HG03108 (cell line): ENCODE results near the gene ADH6.
"Not testable (repeated sequence)": the region's sequence is repeated elsewhere in the genome, so short reads cannot be mapped to it uniquely, and the experiment has no call there.

Experiments
- ATAC-seq: cut with Tn5 transposase; IDR thresholded peaks from one replicate; pipeline ENCODE4 v1.9.1; 2021; ENCODE audit warnings: moderate library complexity; ENCODE audit not compliant: unreplicated experiment

Gene ADH6

DNA sequence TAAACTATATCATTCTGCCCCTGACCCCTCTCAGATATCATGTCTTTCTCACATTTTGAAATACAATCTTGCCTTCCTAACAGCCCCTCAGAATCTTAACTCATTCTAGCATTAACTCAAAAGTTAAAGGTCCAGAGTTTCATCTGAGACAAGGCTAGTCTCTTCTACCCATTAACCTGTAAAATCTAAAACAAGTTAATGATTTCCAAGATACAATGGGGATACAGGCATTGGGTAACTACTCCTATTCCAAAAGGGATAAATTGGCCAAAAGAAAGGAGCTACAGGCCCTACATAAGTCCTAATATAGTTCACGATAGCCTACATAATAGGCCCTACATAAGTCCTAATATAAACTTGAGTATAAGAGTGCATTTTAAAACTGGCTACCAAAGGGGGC lies 18.9 kb downstream of the ADH6 start:
- ATAC-seq: no peak

DNA sequence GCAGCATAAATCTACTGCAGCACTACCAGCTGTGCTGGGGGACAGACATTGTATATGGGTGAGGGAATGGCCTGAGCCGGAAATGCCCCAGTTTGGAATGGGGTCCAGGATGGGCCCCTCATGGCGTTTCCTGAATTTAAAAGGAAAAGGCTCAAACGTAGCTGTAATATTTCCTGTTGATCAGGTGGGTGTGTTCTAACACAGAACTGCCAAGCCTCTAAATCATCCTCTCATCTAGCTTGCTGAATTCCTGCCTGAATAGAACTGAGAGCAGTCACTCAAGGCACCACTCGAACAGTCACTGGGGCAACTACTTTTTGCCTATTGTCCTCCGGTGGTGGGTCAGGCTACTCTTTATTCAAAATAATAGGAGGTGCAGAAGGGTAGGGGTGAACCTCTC lies 28.7 kb downstream of the ADH6 start:
- ATAC-seq: no peak

DNA sequence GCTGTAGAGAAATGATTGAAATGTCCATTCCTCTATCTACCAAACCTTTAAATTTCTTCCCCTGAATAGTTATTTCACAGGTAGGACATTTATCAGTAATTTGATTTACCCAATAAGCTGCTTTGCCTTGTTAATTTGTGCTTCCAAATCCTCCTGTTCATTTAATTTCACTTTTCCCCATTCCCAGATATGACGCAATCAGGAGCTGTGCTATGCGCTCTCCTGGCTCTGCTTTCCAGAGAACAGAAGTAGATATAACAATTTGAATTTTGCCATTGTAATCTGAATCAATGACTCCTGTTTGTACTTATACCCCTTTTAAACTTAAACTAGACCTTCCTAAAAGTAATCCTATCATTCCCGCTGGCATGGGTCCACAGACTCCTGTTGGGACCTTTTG lies 29.1 kb downstream of the ADH6 start:
- ATAC-seq: not testable (repeated sequence)

DNA sequence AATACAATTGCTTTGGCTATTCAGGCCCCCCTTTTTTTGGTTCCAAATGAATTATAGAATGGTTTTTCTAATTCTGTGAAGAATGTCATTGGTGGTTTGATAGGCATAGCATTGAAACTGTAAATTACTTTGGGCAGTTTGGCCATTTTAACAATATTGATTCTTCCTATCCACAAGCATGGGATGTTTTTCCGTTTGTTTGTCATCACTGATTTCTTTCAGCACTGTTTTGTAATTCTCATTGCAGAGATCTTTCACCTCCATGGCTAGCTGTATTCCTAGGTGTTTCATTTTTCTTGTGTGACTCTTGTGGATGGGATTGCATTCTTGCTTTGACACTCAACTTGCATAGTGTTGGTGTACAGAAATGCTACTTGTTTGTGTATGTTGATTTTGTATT lies 33.0 kb downstream of the ADH6 start:
- no peak for ATAC-seq

DNA sequence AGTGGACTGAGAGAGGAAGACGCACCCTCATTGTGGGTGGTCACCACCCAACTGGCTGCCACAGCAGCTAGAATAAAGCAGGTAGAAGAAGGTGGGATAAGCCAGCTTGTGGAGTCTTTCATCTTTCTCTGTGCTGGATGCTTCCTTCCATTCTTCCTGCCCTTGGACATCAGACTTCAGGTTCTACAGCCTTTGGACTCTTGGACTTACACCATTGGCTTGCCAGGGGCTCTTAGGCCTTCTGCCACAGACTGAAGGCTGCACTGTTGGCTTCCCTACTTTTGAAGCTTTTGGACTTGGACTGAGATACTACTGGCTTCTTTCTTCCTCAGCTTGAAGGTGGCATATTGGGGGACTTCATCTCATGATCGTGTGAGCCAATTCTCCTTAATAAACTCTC lies 33.5 kb downstream of the ADH6 start:
- no peak for ATAC-seq

DNA sequence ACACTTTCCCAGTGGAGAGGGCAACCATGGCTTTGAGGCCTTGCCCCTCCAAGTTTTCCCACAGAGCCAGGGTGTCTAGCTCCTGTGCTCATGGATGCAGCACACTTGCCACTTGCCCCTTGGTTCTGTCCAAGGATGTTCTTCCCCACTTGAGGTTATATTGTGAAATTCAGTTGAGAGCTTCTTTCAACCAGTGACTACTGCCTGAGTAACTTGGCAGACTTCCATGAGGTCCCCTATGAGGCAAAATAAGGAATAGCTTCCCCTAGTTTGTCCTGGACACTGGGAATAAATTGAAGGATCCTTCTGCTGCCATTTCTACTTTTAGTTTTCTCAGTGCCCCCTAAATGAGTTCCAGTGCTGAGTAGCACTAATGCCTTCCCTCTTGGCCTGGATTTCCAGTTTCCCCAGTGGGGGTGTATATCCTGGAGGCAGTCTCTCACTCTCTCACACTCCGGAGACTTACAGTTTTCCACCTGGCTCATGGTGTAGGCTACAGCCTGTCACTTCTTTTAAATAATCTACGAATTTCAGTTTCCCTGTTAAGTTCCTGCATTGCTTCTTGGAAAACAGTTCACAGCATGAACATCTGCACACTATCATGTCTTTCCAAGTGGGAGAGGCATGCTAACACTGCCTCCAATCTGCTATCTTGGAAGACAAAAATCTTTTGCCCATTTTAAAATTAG lies 38.5 kb downstream of the ADH6 start:
- ATAC-seq: no peak

DNA sequence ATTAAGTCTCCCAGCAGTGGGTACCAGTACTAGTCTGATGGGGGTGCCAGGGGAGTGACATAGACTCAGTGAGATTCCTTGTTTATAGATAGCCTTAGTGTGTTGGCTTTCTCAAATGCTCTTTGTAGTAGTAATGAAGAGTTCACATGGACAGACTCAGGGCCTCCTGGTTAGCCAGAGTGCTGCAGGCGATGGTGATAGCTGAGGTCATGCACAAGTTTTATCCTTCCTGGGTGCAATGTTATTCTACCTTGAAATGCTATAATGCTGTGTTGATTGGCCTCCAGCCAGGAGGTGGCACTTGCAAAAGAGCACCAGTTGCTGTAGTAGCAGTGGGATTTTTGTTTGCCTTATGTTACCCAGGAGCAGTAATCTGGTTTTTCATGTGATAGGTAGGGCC lies 39.4 kb downstream of the ADH6 start:
- no peak for ATAC-seq

DNA sequence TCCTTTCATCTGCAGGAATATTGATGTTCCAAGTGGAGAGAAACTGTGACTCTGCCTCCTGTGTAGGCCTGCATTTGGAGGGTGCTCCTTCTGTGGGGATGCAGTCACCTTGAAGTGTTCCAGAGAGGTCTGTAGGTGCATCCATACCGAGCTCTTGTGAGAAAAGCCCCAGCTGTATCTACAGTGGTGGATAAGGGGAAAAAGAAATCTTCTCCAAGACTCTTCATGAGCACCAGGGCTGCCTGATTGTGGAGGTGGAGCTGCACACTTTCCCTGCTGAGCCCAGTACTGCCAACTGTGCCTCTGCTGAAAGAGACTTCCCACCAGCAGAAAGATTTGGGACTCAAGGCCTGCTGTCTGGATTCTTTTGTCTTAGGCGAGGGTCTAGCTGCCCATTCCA lies 39.9 kb downstream of the ADH6 start:
- no peak for ATAC-seq

DNA sequence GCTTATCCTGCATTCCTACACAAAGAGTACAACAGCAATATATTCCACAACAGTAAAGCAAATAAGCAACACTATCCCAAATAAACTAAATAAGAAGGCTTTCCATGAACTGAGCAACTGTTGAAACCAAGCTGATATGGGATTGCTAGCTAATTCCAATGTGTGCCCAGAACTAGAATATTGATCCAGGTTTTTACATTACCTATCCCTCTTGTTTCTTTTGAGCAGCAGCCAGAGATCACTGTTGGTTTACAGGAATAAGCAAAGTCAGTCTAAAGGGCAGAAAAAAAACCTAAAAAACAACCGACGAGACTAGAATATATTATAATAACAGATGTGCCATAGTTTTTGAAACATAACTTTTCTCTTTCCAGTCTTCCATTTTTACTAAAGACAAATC lies 52.5 kb downstream of the ADH6 start:
- no peak for ATAC-seq

DNA sequence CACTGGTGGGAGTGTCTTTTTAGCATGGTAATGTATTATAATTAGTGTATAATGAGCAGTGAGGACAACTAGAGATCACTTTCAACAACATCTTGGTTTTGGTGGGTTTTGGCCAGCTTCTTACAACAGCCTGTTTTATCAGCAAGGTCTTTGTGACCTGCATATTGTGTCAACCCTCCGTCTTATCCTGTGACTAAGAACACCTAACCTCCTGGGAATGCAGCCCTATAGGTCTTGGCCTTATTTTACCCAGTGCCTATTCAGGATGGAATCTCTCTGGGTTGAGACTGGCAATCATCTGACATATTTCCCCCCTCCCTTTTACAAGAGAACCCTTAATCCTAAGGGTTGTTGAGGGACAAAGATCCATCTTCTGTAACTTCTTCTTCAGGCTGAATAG lies 53.1 kb downstream of the ADH6 start:
- no peak for ATAC-seq

DNA sequence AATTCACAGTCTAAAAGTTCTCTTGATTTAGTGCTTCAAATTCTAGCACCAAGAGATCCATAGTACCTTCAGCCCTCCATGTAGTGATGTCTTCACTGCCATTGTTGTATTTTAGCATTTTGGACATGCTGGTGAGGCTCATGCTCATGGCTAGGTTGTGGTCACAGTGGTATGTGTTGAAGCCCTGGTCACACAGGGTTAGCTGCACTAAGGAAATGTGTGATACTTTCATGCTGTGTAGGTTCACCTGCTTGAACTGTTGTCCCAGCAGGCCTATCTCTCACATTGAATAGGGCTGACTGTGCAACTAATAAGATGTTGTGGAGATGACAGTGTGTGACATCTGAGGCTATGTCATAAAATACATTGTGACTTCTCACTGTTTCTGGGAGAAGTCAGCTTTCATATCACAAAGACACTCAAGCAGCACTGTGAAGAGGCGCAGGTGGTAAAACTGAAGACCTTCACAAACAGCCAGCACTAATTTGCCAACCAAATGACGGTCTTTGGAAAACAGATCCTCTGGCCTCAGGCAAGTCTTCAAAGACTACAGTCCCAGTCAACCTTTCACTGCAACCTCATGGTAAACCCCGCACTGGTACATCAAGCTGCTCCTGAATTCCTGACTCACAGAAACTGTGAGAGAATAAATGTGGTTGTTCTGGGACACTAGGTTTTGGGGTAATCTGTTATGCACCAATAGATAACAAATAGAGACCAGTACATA lies 57.5 kb downstream of the ADH6 start:
- no peak for ATAC-seq

DNA sequence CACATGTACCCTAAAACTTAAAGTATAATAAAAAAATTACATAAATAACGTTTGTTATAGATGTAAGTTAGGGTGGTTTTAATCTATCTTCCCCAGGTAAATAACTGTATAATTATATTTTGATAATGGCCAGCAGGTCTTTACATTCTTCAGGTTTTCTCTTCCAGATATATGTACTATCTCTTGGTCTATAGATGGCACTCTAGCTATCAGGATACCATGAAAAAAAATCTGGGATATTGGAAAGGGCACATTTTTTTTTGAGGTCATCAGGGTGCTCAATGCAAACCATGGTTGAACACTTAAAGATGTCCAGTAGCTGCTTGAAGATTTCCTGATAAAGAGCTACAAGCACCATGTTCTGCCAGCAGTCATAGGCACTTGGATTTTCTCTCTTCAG lies 59.3 kb downstream of the ADH6 start:
- no peak for ATAC-seq

DNA sequence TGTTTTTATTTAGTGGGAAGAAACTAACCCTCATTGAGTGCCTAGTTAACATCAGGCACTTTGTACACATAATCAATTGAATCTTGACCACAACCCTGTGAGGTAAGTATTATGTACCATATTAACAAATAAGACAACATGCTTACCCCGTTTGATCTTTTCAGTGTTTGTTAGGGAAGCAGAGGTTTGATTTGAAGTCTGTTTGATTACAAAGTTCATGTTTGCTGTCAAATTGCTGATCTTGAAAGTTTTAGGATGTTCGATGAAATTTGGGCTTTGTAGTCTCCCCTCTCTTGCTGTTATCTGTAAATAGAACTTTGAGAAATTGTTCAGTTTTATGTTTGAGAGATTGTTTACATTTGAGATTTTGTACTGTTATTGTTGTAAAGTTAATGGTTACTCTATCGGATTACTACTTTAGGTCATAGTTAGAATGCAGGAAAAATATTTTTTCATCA lies 61.5 kb downstream of the ADH6 start:
- no peak for ATAC-seq

DNA sequence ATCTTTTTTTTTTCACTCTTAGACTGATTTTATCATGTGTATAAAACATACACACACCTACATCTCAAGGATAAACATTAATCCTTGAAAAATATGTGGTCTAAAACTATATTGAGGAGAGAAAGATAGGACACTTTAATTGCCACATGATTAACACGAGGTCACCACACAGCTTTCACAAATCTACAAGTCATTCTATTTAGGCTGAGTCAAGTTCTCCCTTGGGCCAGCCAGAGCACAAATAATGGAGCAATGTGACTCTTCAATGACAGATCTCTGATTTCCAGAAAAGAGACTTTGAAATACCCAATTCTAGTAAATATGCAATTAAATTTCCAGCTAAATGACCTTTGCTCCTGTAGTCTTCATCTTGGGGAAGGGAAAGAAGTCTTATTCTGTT lies 62.1 kb downstream of the ADH6 start:
- ATAC-seq: no peak

DNA sequence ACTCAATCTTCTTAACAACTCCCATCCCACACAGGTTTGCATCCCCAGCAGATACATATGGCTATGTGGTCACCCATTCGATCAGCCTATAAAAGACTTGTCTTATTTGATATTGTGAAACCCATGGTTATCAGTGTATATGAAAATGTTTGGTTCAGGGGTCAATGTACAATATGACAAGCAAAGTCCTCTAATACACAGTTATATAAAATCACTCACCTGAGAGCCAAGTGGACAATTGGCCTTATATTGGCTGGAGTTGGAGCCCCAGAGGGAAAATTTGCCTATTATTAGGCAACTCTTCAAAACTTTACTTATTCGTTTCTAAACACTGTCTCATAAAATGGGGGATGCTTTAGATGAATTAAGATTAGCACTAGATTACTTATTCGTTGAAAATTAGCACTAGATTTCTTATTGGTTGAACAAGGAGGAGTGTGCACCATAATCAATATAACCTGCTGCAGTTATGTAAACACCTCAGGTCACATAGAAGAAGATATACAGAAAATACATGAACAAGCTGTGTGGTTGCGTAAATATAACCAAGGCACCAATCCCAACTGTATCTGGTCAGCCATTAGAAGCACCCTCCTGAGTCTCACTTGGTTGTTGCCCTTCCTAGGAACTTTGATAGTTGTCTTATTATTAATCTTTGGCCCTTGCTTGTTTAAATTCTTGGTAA lies 64.2 kb downstream of the ADH6 start:
- no peak for ATAC-seq
